ENCODE measurements around the gene ANKUB1. TPM values are rescaled to one million over a fixed set of nuclear protein-coding genes. Genes with fewer than 3 reads are reported as not detected.
"Not testable (repeated sequence)": the region's sequence is repeated elsewhere in the genome, so short reads cannot be mapped to it uniquely, and the experiment has no call there.

ANKUB1 gene
- total and polyA plus RNA-seq, 3 experiments from 2014 or later, result not detected

DNA sequence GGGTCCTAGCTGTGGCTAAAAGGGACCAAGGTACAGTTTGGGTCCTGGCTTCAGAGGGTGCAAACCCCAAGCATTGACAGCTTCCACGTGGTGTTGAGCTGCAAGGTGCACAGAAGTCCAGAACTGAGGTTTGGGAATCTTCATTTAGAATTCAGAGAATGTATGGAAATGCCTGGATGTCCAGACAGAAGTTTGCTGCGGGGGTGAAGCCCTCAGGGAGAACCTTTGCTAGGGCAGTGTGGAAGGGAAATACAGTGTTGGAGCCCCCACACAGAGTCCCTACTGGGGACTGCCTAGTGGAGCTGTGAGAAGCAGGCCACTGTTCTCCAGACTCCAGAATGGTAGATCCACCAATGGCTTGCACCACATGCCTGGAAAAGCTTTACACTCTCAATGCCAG is 38.5 kb upstream of the ANKUB1 start:
- no peak overlapping the region for H3K4me3 Mint-ChIP-seq
- Histone ChIP-seq H3K9me3 (ENCODE audit: low read length) (peaks cover 26% of the 10 kb centered on the region), H3K4me1 (ENCODE audit: insufficient read depth, low read length) (no peaks in the 10 kb centered on the region), H3K36me3 (ENCODE audit: insufficient read depth, low read length) (no peaks in the 10 kb centered on the region), H3K4me3 (ENCODE audit: low read length) (no peak overlapping the region), H3K27ac (ENCODE audit: low read depth, low read length) (no peak overlapping the region), H3K27me3 (ENCODE audit: insufficient read depth, low read length, poor library complexity, severe bottlenecking) (no peaks in the 10 kb centered on the region)
- peaks cover 9 to 59% (median 34%) of the 10 kb centered on the region in 3 donors for H3K36me3 Mint-ChIP-seq
- POLR2A ChIA-PET, result no interaction called here
- no peak for DNase-seq
- CTCF ChIA-PET, result interaction anchor here (1.1 kb wide), 1 partner anchor 13 kb away, joined by 3 read pairs; no protein-coding TSS in a partner anchor
- H3K9me3 Mint-ChIP-seq, result peaks cover 25 to 48% (median 44%) of the 10 kb centered on the region in 5 donors
- H3K27me3 Mint-ChIP-seq, result no peaks in the 10 kb centered on the region
- peaks cover 12 to 41% (median 33%) of the 10 kb centered on the region in 3 donors for H3K4me1 Mint-ChIP-seq
- H3K27ac Mint-ChIP-seq, result no peak overlapping the region

DNA sequence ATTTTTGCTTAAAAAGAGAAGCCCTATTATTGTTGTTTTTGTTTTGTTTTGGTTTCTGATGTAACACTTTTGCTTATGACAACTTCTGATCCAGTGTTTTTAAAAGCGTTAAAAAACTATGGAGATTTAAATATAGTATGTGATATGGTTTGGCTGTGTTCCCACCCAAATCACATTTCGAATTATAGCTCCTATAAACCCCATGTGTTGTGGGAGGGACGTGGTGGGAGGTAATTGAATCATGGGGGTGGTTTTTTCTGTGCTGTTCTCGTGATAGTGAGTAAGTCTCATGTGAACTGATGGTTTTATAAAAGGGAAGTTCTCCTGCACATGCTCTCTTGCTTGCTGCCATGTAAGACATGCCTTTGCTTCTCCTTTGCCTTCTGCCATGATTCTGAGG is 37.3 kb upstream of the ANKUB1 start:
- DNase-seq; H3K4me3 Mint-ChIP-seq; H3K27me3 ChIP-seq (ENCODE audit: insufficient read depth, low read length, poor library complexity, severe bottlenecking); H3K27ac Mint-ChIP-seq; H3K4me1 ChIP-seq (ENCODE audit: insufficient read depth, low read length); CTCF ChIA-PET; H3K36me3 ChIP-seq (ENCODE audit: insufficient read depth, low read length); H3K4me3 ChIP-seq (ENCODE audit: low read length); POLR2A ChIA-PET; H3K27me3 Mint-ChIP-seq; H3K27ac ChIP-seq (ENCODE audit: low read depth, low read length): not testable (repeated sequence)
- Mint-ChIP-seq H3K36me3 (peaks cover 6 to 53% (median 35%) of the 10 kb centered on the region in 3 donors), H3K4me1 (peaks cover 18 to 38% (median 36%) of the 10 kb centered on the region in 3 donors), H3K9me3 (peaks cover 21 to 40% (median 36%) of the 10 kb centered on the region in 5 donors)
- H3K9me3 ChIP-seq (ENCODE audit: low read length), result peaks cover 26% of the 10 kb centered on the region

DNA sequence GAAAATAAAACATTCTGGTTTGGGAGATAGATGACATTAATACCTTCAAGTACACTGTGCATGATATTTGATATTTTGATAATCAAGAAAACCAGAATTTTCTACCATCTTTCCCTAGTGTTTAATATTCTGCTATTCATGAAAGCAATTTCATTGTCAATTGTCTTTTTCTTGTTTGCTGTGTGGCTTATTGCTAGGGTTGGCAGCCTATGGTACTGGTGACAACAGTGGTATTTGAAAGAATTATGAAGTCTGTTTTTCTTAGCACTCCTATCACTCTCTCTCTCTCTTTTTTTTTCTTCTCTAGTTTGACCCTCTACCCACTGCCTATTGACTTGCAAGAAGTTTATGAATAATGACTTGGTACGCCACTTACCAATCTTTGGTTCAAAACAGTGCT is 36.0 kb upstream of the ANKUB1 start:
- Mint-ChIP-seq H3K27me3 (no peaks in the 10 kb centered on the region), H3K4me3 (no peak overlapping the region), H3K9me3 (peaks cover 19 to 31% (median 28%) of the 10 kb centered on the region in 5 donors), H3K36me3 (peaks cover 7 to 51% (median 30%) of the 10 kb centered on the region in 3 donors), H3K4me1 (peaks cover 23 to 45% (median 41%) of the 10 kb centered on the region in 3 donors), H3K27ac (no peak overlapping the region)
- H3K36me3 ChIP-seq (ENCODE audit: insufficient read depth, low read length), result no peaks in the 10 kb centered on the region
- H3K4me3 ChIP-seq (ENCODE audit: low read length), result no peak overlapping the region
- ChIA-PET CTCF (no interaction called here), POLR2A (no interaction called here)
- no peak for DNase-seq
- no peaks in the 10 kb centered on the region for H3K27me3 ChIP-seq (ENCODE audit: insufficient read depth, low read length, poor library complexity, severe bottlenecking)
- no peak overlapping the region for H3K27ac ChIP-seq (ENCODE audit: low read depth, low read length)
- peaks cover 16% of the 10 kb centered on the region for H3K9me3 ChIP-seq (ENCODE audit: low read length)
- peaks cover 7% of the 10 kb centered on the region for H3K4me1 ChIP-seq (ENCODE audit: insufficient read depth, low read length)

DNA sequence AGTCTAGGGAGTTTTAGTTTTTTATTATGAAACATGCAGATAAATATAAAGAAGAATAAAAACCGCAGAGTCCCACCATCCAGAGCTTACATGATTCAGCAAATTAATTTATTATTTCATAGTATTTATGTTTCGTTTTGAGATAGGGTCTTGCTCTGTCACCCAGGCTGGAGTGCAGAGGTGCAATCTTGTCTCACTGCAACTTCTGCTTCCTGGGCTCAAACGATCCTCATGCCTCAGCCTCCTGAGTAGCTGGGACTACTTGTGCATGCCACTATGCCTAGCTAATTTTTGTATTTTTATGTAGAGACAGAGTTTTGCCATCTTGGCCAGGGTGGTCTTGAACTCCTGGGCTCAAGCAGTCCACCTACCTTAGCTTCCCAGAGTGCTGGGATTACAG is 34.3 kb upstream of the ANKUB1 start:
- Histone ChIP-seq H3K27ac (ENCODE audit: low read depth, low read length) (no peak overlapping the region), H3K27me3 (ENCODE audit: insufficient read depth, low read length, poor library complexity, severe bottlenecking) (no peaks in the 10 kb centered on the region), H3K4me1 (ENCODE audit: insufficient read depth, low read length) (peaks cover 7% of the 10 kb centered on the region), H3K36me3 (ENCODE audit: insufficient read depth, low read length) (no peaks in the 10 kb centered on the region), H3K4me3 (ENCODE audit: low read length) (no peak overlapping the region), H3K9me3 (ENCODE audit: low read length) (peaks cover 8% of the 10 kb centered on the region)
- Mint-ChIP-seq H3K9me3 (peaks cover 9 to 14% (median 14%) of the 10 kb centered on the region in 5 donors), H3K27me3 (no peaks in the 10 kb centered on the region), H3K4me1 (peaks cover 37 to 62% (median 57%) of the 10 kb centered on the region in 3 donors), H3K27ac (no peak overlapping the region), H3K36me3 (peaks cover 4 to 36% (median 19%) of the 10 kb centered on the region in 3 donors), H3K4me3 (no peak overlapping the region)
- CTCF ChIA-PET, result interaction anchor here (1.0 kb wide), 1 partner anchor 19 kb away, joined by 3 read pairs; no protein-coding TSS in a partner anchor
- POLR2A ChIA-PET, result no interaction called here
- DNase-seq, result no peak

DNA sequence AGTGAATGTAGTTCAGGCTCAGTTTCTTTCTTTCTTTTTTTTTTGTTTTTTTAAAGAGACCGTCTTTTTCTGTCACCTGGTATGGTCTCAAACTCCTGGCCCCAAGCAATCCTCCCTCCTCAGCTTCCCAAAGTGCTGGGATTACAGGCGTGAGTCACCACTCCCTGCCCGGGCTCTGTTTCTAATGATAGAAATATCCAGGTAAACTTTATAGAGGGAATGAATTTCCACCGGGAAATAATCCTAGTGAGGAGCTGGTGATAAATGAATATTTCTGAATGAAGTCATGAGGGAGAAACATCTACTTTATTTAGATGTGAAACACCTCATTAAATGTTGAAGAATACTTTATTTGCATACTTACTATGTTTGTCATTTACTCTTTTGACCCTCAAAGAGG is 27.8 kb upstream of the ANKUB1 start:
- ChIA-PET CTCF (interaction anchor here (2.4 kb wide), 1 partner anchor 12 kb away, joined by 13 read pairs; no protein-coding TSS in a partner anchor), POLR2A (no interaction called here)
- Mint-ChIP-seq H3K4me1 (peaks cover 72 to 87% (median 87%) of the 10 kb centered on the region in 3 donors), H3K27ac (no peak overlapping the region), H3K27me3 (no peaks in the 10 kb centered on the region), H3K4me3 (peak overlapping the region in 1 of 7 donors; percentile 29), H3K36me3 (peaks cover 2 to 7% (median 4%) of the 10 kb centered on the region in 3 donors), H3K9me3 (no peaks in the 10 kb centered on the region)
- Histone ChIP-seq H3K9me3 (ENCODE audit: low read length) (no peaks in the 10 kb centered on the region), H3K36me3 (ENCODE audit: insufficient read depth, low read length) (no peaks in the 10 kb centered on the region), H3K4me3 (ENCODE audit: low read length) (no peak overlapping the region), H3K4me1 (ENCODE audit: insufficient read depth, low read length) (peaks cover 28% of the 10 kb centered on the region), H3K27me3 (ENCODE audit: insufficient read depth, low read length, poor library complexity, severe bottlenecking) (no peaks in the 10 kb centered on the region), H3K27ac (ENCODE audit: low read depth, low read length) (no peak overlapping the region)
- DNase-seq, result no peak

DNA sequence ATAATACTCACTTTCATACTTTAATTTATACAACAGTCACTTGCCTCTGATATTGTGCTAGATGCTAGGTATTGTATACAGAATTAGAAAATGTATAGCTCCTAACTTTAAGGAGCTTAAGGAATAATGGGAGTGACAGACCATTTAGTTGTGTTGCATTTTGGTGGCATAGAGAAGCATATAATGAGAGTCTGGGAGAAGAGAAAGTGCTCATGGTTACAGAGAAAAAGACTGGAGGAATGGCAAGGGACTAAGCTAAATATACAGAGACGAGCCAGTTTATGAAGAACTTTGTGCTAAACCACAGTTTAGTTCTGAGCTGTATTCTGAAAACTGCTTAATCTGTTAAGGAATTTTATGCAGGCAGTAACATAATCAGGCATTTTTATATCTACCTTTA is 27.1 kb upstream of the ANKUB1 start:
- ChIA-PET POLR2A (no interaction called here), CTCF (interaction anchor here (2.4 kb wide), 1 partner anchor 12 kb away, joined by 13 read pairs; no protein-coding TSS in a partner anchor)
- H3K4me1 ChIP-seq (ENCODE audit: insufficient read depth, low read length), result peaks cover 35% of the 10 kb centered on the region
- H3K27me3 Mint-ChIP-seq, result no peaks in the 10 kb centered on the region
- H3K4me1 Mint-ChIP-seq, result peaks cover 79 to 95% (median 94%) of the 10 kb centered on the region in 3 donors
- peaks cover 2 to 7% (median 4%) of the 10 kb centered on the region in 3 donors for H3K36me3 Mint-ChIP-seq
- no peak overlapping the region for H3K27ac ChIP-seq (ENCODE audit: low read depth, low read length)
- H3K4me3 ChIP-seq (ENCODE audit: low read length), result no peak overlapping the region
- no peaks in the 10 kb centered on the region for H3K27me3 ChIP-seq (ENCODE audit: insufficient read depth, low read length, poor library complexity, severe bottlenecking)
- peak overlapping the region in 1 of 7 donors; percentile 5 for H3K4me3 Mint-ChIP-seq
- H3K27ac Mint-ChIP-seq, result peak overlapping the region in 1 of 8 donors; percentile 10
- no peak for DNase-seq
- H3K9me3 Mint-ChIP-seq, result no peaks in the 10 kb centered on the region
- H3K9me3 ChIP-seq (ENCODE audit: low read length), result no peaks in the 10 kb centered on the region
- no peaks in the 10 kb centered on the region for H3K36me3 ChIP-seq (ENCODE audit: insufficient read depth, low read length)

DNA sequence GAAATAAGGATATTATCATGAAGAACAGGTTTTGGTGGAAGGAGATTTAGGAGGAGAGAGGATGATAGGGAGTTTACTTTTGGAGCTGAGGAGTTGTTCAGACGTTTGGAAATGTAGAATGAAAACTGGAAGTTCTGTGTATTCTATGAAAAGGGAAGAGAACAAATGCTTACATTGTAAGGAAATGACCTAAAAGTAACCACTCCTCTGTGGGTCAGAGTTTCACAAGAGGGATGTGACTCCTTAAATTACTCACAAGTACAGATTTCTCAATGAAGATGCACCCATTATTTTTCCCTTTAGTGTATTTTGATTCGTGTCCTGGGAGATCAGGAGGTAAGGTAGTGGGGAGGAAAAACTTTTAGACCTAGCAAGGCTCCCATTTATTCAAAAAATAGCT is 24.6 kb upstream of the ANKUB1 start:
- Histone ChIP-seq H3K27me3 (ENCODE audit: insufficient read depth, low read length, poor library complexity, severe bottlenecking) (no peaks in the 10 kb centered on the region), H3K4me3 (ENCODE audit: low read length) (no peak overlapping the region), H3K27ac (ENCODE audit: low read depth, low read length) (no peak overlapping the region), H3K9me3 (ENCODE audit: low read length) (no peaks in the 10 kb centered on the region), H3K4me1 (ENCODE audit: insufficient read depth, low read length) (peaks cover 37% of the 10 kb centered on the region), H3K36me3 (ENCODE audit: insufficient read depth, low read length) (no peaks in the 10 kb centered on the region)
- H3K27ac Mint-ChIP-seq, result no peak overlapping the region
- H3K9me3 Mint-ChIP-seq, result no peaks in the 10 kb centered on the region
- peaks cover 80 to 92% (median 87%) of the 10 kb centered on the region in 3 donors for H3K4me1 Mint-ChIP-seq
- no peak for DNase-seq
- CTCF ChIA-PET, result interaction anchor here (1.9 kb wide), 1 partner anchor 9 kb away, joined by 5 read pairs; no protein-coding TSS in a partner anchor
- POLR2A ChIA-PET, result no interaction called here
- peaks cover 0 to 3% of the 10 kb centered on the region in 2 donors for H3K27me3 Mint-ChIP-seq
- peak overlapping the region in 2 of 7 donors; percentile 3 to 9 for H3K4me3 Mint-ChIP-seq
- peaks cover 0 to 14% (median 2%) of the 10 kb centered on the region in 3 donors for H3K36me3 Mint-ChIP-seq

DNA sequence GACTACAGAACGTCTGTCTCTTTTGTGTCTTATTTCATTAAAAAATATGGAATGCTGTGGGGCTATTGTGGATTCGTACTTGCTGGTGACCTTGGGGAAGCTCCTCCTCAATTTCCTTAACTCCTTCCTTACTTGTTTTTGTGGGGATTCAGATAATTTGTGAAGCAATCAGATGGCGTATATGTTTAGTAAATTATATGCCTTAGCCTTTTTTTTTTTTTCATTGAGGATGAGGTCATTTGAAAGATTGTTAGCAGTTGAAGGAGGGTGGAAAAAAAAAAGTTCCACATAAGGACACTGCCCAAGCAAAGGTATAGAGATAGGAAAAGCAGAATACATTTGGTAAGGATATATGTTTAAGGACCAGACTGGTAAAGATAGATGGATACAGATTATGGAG is 24.0 kb upstream of the ANKUB1 start:
- Mint-ChIP-seq H3K9me3 (no peaks in the 10 kb centered on the region), H3K4me3 (peak overlapping the region in 3 of 7 donors; percentile 8 to 55 (median 18)), H3K36me3 (peaks cover 0 to 14% (median 2%) of the 10 kb centered on the region in 3 donors), H3K27ac (no peak overlapping the region), H3K4me1 (peaks cover 73 to 86% (median 81%) of the 10 kb centered on the region in 3 donors), H3K27me3 (peaks cover 0 to 3% of the 10 kb centered on the region in 2 donors)
- DNase-seq, result no peak
- Histone ChIP-seq H3K36me3 (ENCODE audit: insufficient read depth, low read length) (no peaks in the 10 kb centered on the region), H3K4me3 (ENCODE audit: low read length) (no peak overlapping the region), H3K9me3 (ENCODE audit: low read length) (no peaks in the 10 kb centered on the region), H3K27me3 (ENCODE audit: insufficient read depth, low read length, poor library complexity, severe bottlenecking) (no peaks in the 10 kb centered on the region), H3K27ac (ENCODE audit: low read depth, low read length) (no peak overlapping the region), H3K4me1 (ENCODE audit: insufficient read depth, low read length) (peaks cover 37% of the 10 kb centered on the region)
- ChIA-PET POLR2A (no interaction called here), CTCF (no interaction called here)
